ENCODE results near the gene BTBD16. TPM values are rescaled to one million over a fixed set of nuclear protein-coding genes. Genes with fewer than 3 reads are reported as not detected.

The BTBD16 gene
- total RNA-seq, 1 experiment from 2014 or later = 0.35 TPM

- Mint-ChIP-seq H3K27ac (ENCODE audit: unreplicated experiment) (no peak overlapping the region), H3K36me3 (ENCODE audit: insufficient read depth, unreplicated experiment) (peaks cover 6% of the 10 kb centered on the region), H3K27me3 (ENCODE audit: unreplicated experiment) (no peaks in the 10 kb centered on the region), H3K4me1 (ENCODE audit: low read depth, unreplicated experiment) (no peaks in the 10 kb centered on the region), H3K9me3 (ENCODE audit: low read depth, unreplicated experiment) (no peaks in the 10 kb centered on the region), H3K4me3 (ENCODE audit: low read depth, unreplicated experiment) (no peak overlapping the region)
- DNase-seq = no peak
- CTCF ChIA-PET = no interaction called here
- TF ChIP-seq CTCF (IDR thresholded peaks at IDR 0.05; ENCODE audit: unreplicated experiment) = no peak
- BruUV-seq (replicated peaks) = no TSS peak
- intact Hi-C loops (cut with micrococcal nuclease; ENCODE audit: unreplicated experiment) = loop anchor here (5.0 kb wide), 2 partner anchors 51 to 271 kb away; no protein-coding TSS in a partner anchor
These were observed 25.4 kb downstream of the BTBD16 start for GRCh38 chr10:122296363-122297120.

- intact Hi-C loops (cut with micrococcal nuclease; ENCODE audit: unreplicated experiment) = loop anchor here (5.0 kb wide), 2 partner anchors 50 to 270 kb away; no protein-coding TSS in a partner anchor
- CTCF ChIA-PET = no interaction called here
- Mint-ChIP-seq H3K27me3 (ENCODE audit: unreplicated experiment) (no peaks in the 10 kb centered on the region), H3K27ac (ENCODE audit: unreplicated experiment) (no peak overlapping the region), H3K36me3 (ENCODE audit: insufficient read depth, unreplicated experiment) (peaks cover 6% of the 10 kb centered on the region), H3K9me3 (ENCODE audit: low read depth, unreplicated experiment) (no peaks in the 10 kb centered on the region), H3K4me3 (ENCODE audit: low read depth, unreplicated experiment) (no peak overlapping the region), H3K4me1 (ENCODE audit: low read depth, unreplicated experiment) (no peaks in the 10 kb centered on the region)
- TF ChIP-seq CTCF (IDR thresholded peaks at IDR 0.05; ENCODE audit: unreplicated experiment) = no peak
- DNase-seq = no peak
- BruUV-seq (replicated peaks) = no TSS peak
These were observed 26.5 kb downstream of the BTBD16 start for GRCh38 chr10:122297583-122297982.

GRCh38 chr10:122298206-122298597 is 27.1 kb downstream of the BTBD16 start:
- Mint-ChIP-seq H3K27ac (ENCODE audit: unreplicated experiment) (no peak overlapping the region), H3K4me3 (ENCODE audit: low read depth, unreplicated experiment) (no peak overlapping the region), H3K36me3 (ENCODE audit: insufficient read depth, unreplicated experiment) (peaks cover 6% of the 10 kb centered on the region), H3K9me3 (ENCODE audit: low read depth, unreplicated experiment) (no peaks in the 10 kb centered on the region), H3K4me1 (ENCODE audit: low read depth, unreplicated experiment) (no peaks in the 10 kb centered on the region), H3K27me3 (ENCODE audit: unreplicated experiment) (no peaks in the 10 kb centered on the region)
- intact Hi-C loops (cut with micrococcal nuclease; ENCODE audit: unreplicated experiment) = loop anchor here (5.0 kb wide), 2 partner anchors 49 to 269 kb away; no protein-coding TSS in a partner anchor
- no peak for TF ChIP-seq CTCF (IDR thresholded peaks at IDR 0.05; ENCODE audit: unreplicated experiment)
- no peak for DNase-seq
- CTCF ChIA-PET = interaction anchor here (0.9 to 1.7 kb wide), 10 partner anchors 10 to 267 kb away, joined by 3 to 12 read pairs (median 4); partner anchors contain the start of gene PLEKHA1
- no TSS peak for BruUV-seq (replicated peaks)

- no TSS peak for BruUV-seq (replicated peaks)
- Mint-ChIP-seq H3K4me3 (ENCODE audit: low read depth, unreplicated experiment) (no peak overlapping the region), H3K4me1 (ENCODE audit: low read depth, unreplicated experiment) (no peaks in the 10 kb centered on the region), H3K36me3 (ENCODE audit: insufficient read depth, unreplicated experiment) (peaks cover 6% of the 10 kb centered on the region), H3K27ac (ENCODE audit: unreplicated experiment) (no peak overlapping the region), H3K9me3 (ENCODE audit: low read depth, unreplicated experiment) (no peaks in the 10 kb centered on the region), H3K27me3 (ENCODE audit: unreplicated experiment) (no peaks in the 10 kb centered on the region)
- TF ChIP-seq CTCF (IDR thresholded peaks at IDR 0.05; ENCODE audit: unreplicated experiment) = peak; percentile 68
- intact Hi-C loops (cut with micrococcal nuclease; ENCODE audit: unreplicated experiment) = loop anchor here (1.0 to 5.0 kb wide), 3 partner anchors 49 to 269 kb away; no protein-coding TSS in a partner anchor
- CTCF ChIA-PET = interaction anchor here (0.8 to 1.7 kb wide), 14 partner anchors 9 to 267 kb away, joined by 3 to 12 read pairs (median 4); partner anchors contain the start of gene PLEKHA1
- peak; percentile 61 for DNase-seq
These were observed 27.7 kb downstream of the BTBD16 start for GRCh38 chr10:122298598-122299301.

Measured in Calu3 (cell line).